K562 (cell line): Measurements from ENCODE around the gene PRICKLE2. TPM values are rescaled to one million over a fixed set of nuclear protein-coding genes. Genes with fewer than 3 reads are reported as not detected.
A peak's percentile ranks its signal among the peaks of the same experiment; 100 is the strongest.

ENCODE experiments used
- ATAC-seq: fragments of 200-7000 bp; cut with Tn5 transposase; 3 replicates; pipeline ENCODE4 v1.9.1; 2020; ENCODE audit warnings: moderate library complexity
- BruUV-seq: library from RNA; stranded (reverse); fragments of 400-500 nt; replicated peaks from 2 replicates; lab custom pipeline; 2021; lab: Mats Ljungman, UMichigan
- CTCF ChIA-PET: fragments of 300-600 bp; formaldehyde crosslinking; extraction: SDS; loops from one replicate; lab custom pipeline; 2021; ENCODE audit warnings: low intra/inter-chr PET ratio; lab: Yijun Ruan, JAX
- POLR2A ChIA-PET: fragments of 300-600, 350-650 bp; sonication (Branson Sonifier 250); formaldehyde crosslinking; extraction: SDS; loops from one replicate; lab custom pipeline; 2021; ENCODE audit warnings: antibody characterized with exemption, inconsistent platforms; lab: Yijun Ruan, JAX
- DNase-seq, 4 experiments: peaks; one replicate each; pipeline versions ENCODE4 v3.0.0 to v3.0.0-alpha.2; 2011 to 2018; ENCODE audit warnings: low spot score in 3 of 4, mixed read lengths in 3 of 4; ENCODE audit errors: extremely low read depth in 1 of 4
- FAIRE-seq: peaks from 2 replicates; lab custom pipeline; 2011; peaks lifted over from hg19 to GRCh38; lab: Jason Lieb, UNC
- H2AFZ ChIP-seq: 2 replicates; pipeline ENCODE4 v1.6.0; 2011; ENCODE audit warnings: low read depth, low read length, control low read depth, inconsistent platforms
- H3K27ac ChIP-seq: fragments of 200-600 bp; 3 replicates; pipeline ENCODE4 v1.8.0; 2011; ENCODE audit warnings: low read depth, mild to moderate bottlenecking, control low read depth, inconsistent platforms, low read length, moderate library complexity, mixed read lengths; ENCODE audit errors: extremely low read depth
- H3K27me3 ChIP-seq, 2 experiments: fragments of 300-600 bp in 1 of 2; 2 replicates in 1 of 2; 3 replicates in 1 of 2; pipeline versions ENCODE4 v1.6.0 to v1.8.0; 2011; ENCODE audit warnings: inconsistent platforms in 2 of 2, low read length in 2 of 2, mild to moderate bottlenecking in 1 of 2, mixed read lengths in 1 of 2, moderate library complexity in 1 of 2; ENCODE audit not compliant: control insufficient read depth in 2 of 2, insufficient read depth in 2 of 2
- H3K36me3 ChIP-seq: fragments of 300-600 bp; 3 replicates; pipeline ENCODE4 v1.8.0; 2011; ENCODE audit warnings: mild to moderate bottlenecking, low read length, inconsistent platforms; ENCODE audit not compliant: control insufficient read depth, insufficient read depth
- H3K4me1 ChIP-seq, 2 experiments: fragments of 200-600 bp in 1 of 2; replicated peaks in 1 of 2; 2 replicates in 1 of 2; 3 replicates in 1 of 2; pipeline versions ENCODE4 v1.5.1 to v1.8.0; 2011; ENCODE audit warnings: inconsistent platforms in 2 of 2, low read length in 2 of 2, mild to moderate bottlenecking in 1 of 2, mixed read lengths in 1 of 2, moderate library complexity in 1 of 2; ENCODE audit not compliant: control insufficient read depth in 2 of 2, insufficient read depth in 2 of 2
- H3K4me2 ChIP-seq: 2 replicates; pipeline ENCODE4 v1.6.1; 2011; ENCODE audit warnings: low read length, control low read depth, inconsistent platforms, mixed read lengths; ENCODE audit not compliant: insufficient read depth
- H3K4me3 ChIP-seq: fragments of 200-600 bp; sonication (generic), shearing (Covaris generic); 2 replicates; pipeline ENCODE4 v1.5.1; 2016; ENCODE audit warnings: control low read depth, inconsistent platforms
- H3K79me2 ChIP-seq: fragments of 200-600 bp; 3 replicates; pipeline ENCODE4 v1.8.0; 2011; ENCODE audit warnings: low read length, inconsistent platforms; ENCODE audit not compliant: control insufficient read depth, insufficient read depth
- H3K9ac ChIP-seq, 2 experiments: 2 replicates each; pipeline versions ENCODE4 v1.6.0 to v1.6.1; 2011; ENCODE audit warnings: low read depth in 2 of 2, low read length in 2 of 2, control low read depth in 1 of 2, inconsistent platforms in 1 of 2, mild to moderate bottlenecking in 1 of 2, mixed read lengths in 1 of 2; ENCODE audit not compliant: insufficient read depth in 1 of 2
- H3K9me1 ChIP-seq: one replicate; pipeline ENCODE4 v1.6.0; 2011; ENCODE audit warnings: inconsistent platforms, mild to moderate bottlenecking, low read length, moderate library complexity; ENCODE audit not compliant: control insufficient read depth, insufficient read depth
- H3K9me3 ChIP-seq: replicated peaks from 2 replicates; pipeline ENCODE4 v1.5.1; 2011; ENCODE audit warnings: low read depth, low read length, inconsistent platforms; ENCODE audit not compliant: control insufficient read depth, insufficient read depth
- H4K20me1 ChIP-seq: replicated peaks from 2 replicates; pipeline ENCODE4 v1.6.1; 2011; ENCODE audit warnings: low read length, inconsistent platforms, mixed read lengths; ENCODE audit not compliant: control insufficient read depth, insufficient read depth
- FOXJ3 ChIP-seq: sonication (generic); formaldehyde crosslinking; IDR thresholded peaks from 2 replicates; pipeline ENCODE4 v1.4.0; 2020; ENCODE audit warnings: mild to moderate bottlenecking, missing genetic modification reagents
- SIRT6 ChIP-seq: IDR thresholded peaks from one replicate; pipeline ENCODE4 v1.6.1; 2012; ENCODE audit warnings: low read depth, mild to moderate bottlenecking, control low read depth, inconsistent platforms, low read length, moderate library complexity
- ZBTB11 ChIP-seq, 3 experiments: fragments of 200-800 bp in 1 of 3; fragments of 250-450 bp in 1 of 3; fragments of 450-650 bp in 1 of 3; sonication (Bioruptor Pico) in 1 of 3; sonication (Bioruptor generic) in 1 of 3; formaldehyde crosslinking in 1 of 3; IDR thresholded peaks; 2 replicates each; pipeline versions ENCODE4 v1.6.1 to v1.8.0; 2016 to 2022; ENCODE audit warnings: mild to moderate bottlenecking in 2 of 3, missing genetic modification characterization in 2 of 3, missing compliant biosample characterization in 1 of 3, moderate library complexity in 1 of 3
- WGBS: fragments of 100-300 bp; shearing (Covaris generic); methylation state at CpG from one replicate; pipeline ENCODE4 v1.1.6; 2016; ENCODE audit warnings: low coverage, mixed read lengths; ENCODE audit not compliant: insufficient coverage; ENCODE audit errors: missing lambda C conversion rate; 5-methylcytosine and 5-hydroxymethylcytosine counted together
- in situ Hi-C: fragments of 300-500 bp; cut with MboI; formaldehyde crosslinking; loops from 4 replicates; pipeline ENCODE4 v1.15.0; 2018; ENCODE audit warnings: inconsistent platforms, mixed read lengths
- intact Hi-C: fragments of 100-400 bp; cut with micrococcal nuclease; formaldehyde crosslinking; loops from 2 replicates; pipeline ENCODE4 v1.14.2; 2022
- polyA plus RNA-seq, 8 experiments: library from polyadenylated mRNA; depleted of rRNA in 4 of 8; stranded (reverse) in 5 of 8; unstranded in 3 of 8; fragments of >200 nt; fragmentation: Nextera tagmentation in 2 of 8; fragmentation: Illumina TruSeq in 1 of 8; extraction: Ambion mirVana in 2 of 8; extraction: Trizol in 1 of 8; gene quantifications; 2 replicates each; pipeline versions ENCODE4 v1.2.1 to v1.2.3, GENCODE V29; 2011 to 2014; ENCODE audit warnings: inconsistent platforms in 1 of 8, missing spikeins in 1 of 8
- total RNA-seq, 7 experiments: library from RNA; depleted of rRNA in 6 of 7; stranded (reverse); fragments of >200 nt in 6 of 7; fragmentation: Illumina TruSeq in 2 of 7; extraction: Trizol in 2 of 7; gene quantifications; 2 replicates each; pipeline versions ENCODE4 v1.2.1 to v1.2.3, GENCODE V29; 2011 to 2021; ENCODE audit warnings: low replicate concordance in 1 of 7

The PRICKLE2 gene
- total and polyA plus RNA-seq, 9 of the 15 experiments (the other 6 are each of a cell fraction or from before 2014, with no cell fraction given), result 0.07 to 0.09 TPM; not detected in 7

GRCh38 chr3:64054488-64054887 lies 170.8 kb downstream of the PRICKLE2 start:
- CTCF ChIA-PET, result no interaction called here
- H3K4me2 ChIP-seq, result no peak overlapping the region

More at GRCh38 chr3:64054488-64054887, 170.8 kb downstream of the PRICKLE2 start:
- H3K9me3 ChIP-seq, result no peaks in the 10 kb centered on the region
- DNase-seq (peak in 1 of 4 experiments; percentile 7), FAIRE-seq (no peak), ATAC-seq (no peak)
- in situ Hi-C loops (no loop called here), intact Hi-C loops (no loop called here)
- no peaks in the 10 kb centered on the region for H3K27me3 ChIP-seq
- no peak overlapping the region for H3K27ac ChIP-seq
- no peak for TF ChIP-seq FOXJ3 (CRISPR knock-in tag)
- no peak for TF ChIP-seq SIRT6
- 0 out of 6 replicates have a peak, but pooled peaks of 1 of the 3 experiments have one; percentile 52 for TF ChIP-seq ZBTB11 (CRISPR knock-in tag; IDR thresholded peaks at IDR 0.05)
- no peak overlapping the region for H2AFZ ChIP-seq
- POLR2A ChIA-PET, result no interaction called here
- H3K9ac ChIP-seq, result no peak overlapping the region
- H3K4me1 ChIP-seq, result no peaks in the 10 kb centered on the region
- H4K20me1 ChIP-seq, result no peaks in the 10 kb centered on the region
- H3K9me1 ChIP-seq, result no peaks in the 10 kb centered on the region
- H3K79me2 ChIP-seq, result no peaks in the 10 kb centered on the region
- H3K36me3 ChIP-seq, result no peaks in the 10 kb centered on the region
- 0% methylated on average over 2 of the region's 3 CpGs for WGBS
- BruUV-seq, result no TSS peak
- H3K4me3 ChIP-seq, result no peak overlapping the region
